Measurements from ENCODE around the gene DLX3. TPM values are rescaled to one million over a fixed set of nuclear protein-coding genes. Genes with fewer than 3 reads are reported as not detected.

The DLX3 gene
- total and polyA plus RNA-seq, 8 donors = 0.68 TPM; not detected in 7

GRCh38 chr17:50021681-50022370 is 26.8 kb upstream of the DLX3 start:
- no peaks in the 10 kb centered on the region for H3K9me3 ChIP-seq
- no peak overlapping the region for H3K4me3 ChIP-seq
- H3K27ac ChIP-seq = no peak overlapping the region
- TF ChIP-seq EP300 (IDR thresholded peaks at IDR 0.05) (no peak), POLR2AphosphoS5 (IDR thresholded peaks at IDR 0.05) (no peak), CTCF (IDR thresholded peaks at IDR 0.05) (no peak), POLR2A (IDR thresholded peaks at IDR 0.05) (no peak)
- intact Hi-C loops (cut with DNase I; ENCODE audit: low total_unique reads) = no loop called here
- H3K4me1 ChIP-seq = peaks cover 0 to 9% (median 3%) of the 10 kb centered on the region in 4 donors
- no peaks in the 10 kb centered on the region for H3K36me3 ChIP-seq
- no peaks in the 10 kb centered on the region for H3K27me3 ChIP-seq
- 87 to 94% (median 91%) methylated on average over 6 of the region's 6 CpGs for WGBS, 5 donors
- DNase-seq = no peak

GRCh38 chr17:50020841-50021599 is 26.0 kb upstream of the DLX3 start:
- intact Hi-C loops (cut with DNase I; ENCODE audit: low total_unique reads) = no loop called here
- peaks cover 0 to 5% (median 0%) of the 10 kb centered on the region in 4 donors for H3K4me1 ChIP-seq
- 50 to 65% (median 58%) methylated on average over 12 to 13 of the region's 13 CpGs for WGBS, 5 donors
- no peaks in the 10 kb centered on the region for H3K36me3 ChIP-seq
- no peaks in the 10 kb centered on the region for H3K27me3 ChIP-seq
- H3K4me3 ChIP-seq = no peak overlapping the region
- H3K27ac ChIP-seq = no peak overlapping the region
- DNase-seq = no peak
- no peaks in the 10 kb centered on the region for H3K9me3 ChIP-seq
- TF ChIP-seq CTCF (IDR thresholded peaks at IDR 0.05) = no peak

- Histone ChIP-seq H3K27me3 (no peaks in the 10 kb centered on the region), H3K36me3 (no peaks in the 10 kb centered on the region), H3K4me1 (peaks cover 0 to 5% (median 0%) of the 10 kb centered on the region in 4 donors), H3K4me3 (no peak overlapping the region), H3K27ac (no peak overlapping the region), H3K9me3 (peaks cover 0 to 9% (median 7%) of the 10 kb centered on the region in 4 donors)
- 86 to 97% (median 95%) methylated on average over 1 of the region's 1 CpG for WGBS, 5 donors
- DNase-seq = no peak
- intact Hi-C loops (cut with DNase I; ENCODE audit: low total_unique reads) = no loop called here
- TF ChIP-seq CTCF (IDR thresholded peaks at IDR 0.05) = no peak
- no peak for TF ChIP-seq POLR2A (IDR thresholded peaks at IDR 0.05)
- TF ChIP-seq POLR2AphosphoS5 (IDR thresholded peaks at IDR 0.05) = no peak
- no peak for TF ChIP-seq EP300 (IDR thresholded peaks at IDR 0.05)
Measured at GRCh38 chr17:50018909-50019308, 23.9 kb upstream of the DLX3 start.

GRCh38 chr17:50015146-50015545 is 20.1 kb upstream of the DLX3 start:
- Histone ChIP-seq H3K27ac (no peak overlapping the region), H3K27me3 (peaks cover 0 to 14% (median 0%) of the 10 kb centered on the region in 3 donors), H3K4me1 (no peaks in the 10 kb centered on the region), H3K4me3 (no peak overlapping the region), H3K36me3 (no peaks in the 10 kb centered on the region), H3K9me3 (peaks cover 0 to 24% (median 15%) of the 10 kb centered on the region in 4 donors)
- TF ChIP-seq CTCF (IDR thresholded peaks at IDR 0.05) (no peak), POLR2A (IDR thresholded peaks at IDR 0.05) (no peak), EP300 (IDR thresholded peaks at IDR 0.05) (no peak), POLR2AphosphoS5 (IDR thresholded peaks at IDR 0.05) (no peak)
- DNase-seq = no peak
- 89 to 91% (median 90%) methylated on average over 2 of the region's 2 CpGs for WGBS, 5 donors
- intact Hi-C loops (cut with DNase I; ENCODE audit: low total_unique reads) = no loop called here
